Mesothelial cell of epicardium (in vitro differentiated cells): Measurements from ENCODE around the gene PLXDC2. TPM values are rescaled to one million over a fixed set of nuclear protein-coding genes. Genes with fewer than 3 reads are reported as not detected.

Experiments used
- DNase-seq, 2 experiments: peaks; one replicate each; pipeline ENCODE4 v3.0.0; 2021; ENCODE audit warnings: low spot score in 2 of 2; ENCODE audit not compliant: unreplicated experiment in 2 of 2
- H3K27ac Mint-ChIP-seq: 2 replicates; pipeline ENCODE4 v1.8.0; 2021; ENCODE audit warnings: mixed read lengths
- H3K27me3 Mint-ChIP-seq: 2 replicates; pipeline ENCODE4 v1.8.0; 2021; ENCODE audit warnings: low read depth, mixed read lengths
- H3K36me3 Mint-ChIP-seq: 2 replicates; pipeline ENCODE4 v1.8.0; 2021; ENCODE audit warnings: mixed read lengths
- H3K4me1 Mint-ChIP-seq: 2 replicates; pipeline ENCODE4 v1.8.0; 2021; ENCODE audit warnings: mixed read lengths
- H3K4me3 Mint-ChIP-seq: 2 replicates; pipeline ENCODE4 v1.8.0; 2021; ENCODE audit warnings: mild to moderate bottlenecking, moderate library complexity, mixed read lengths
- H3K9me3 Mint-ChIP-seq: 2 replicates; pipeline ENCODE4 v1.8.0; 2021; ENCODE audit warnings: mixed read lengths
- CTCF ChIP-seq: fragments of 200-600 bp; sonication (generic); IDR thresholded peaks from one replicate; pipeline ENCODE4 v1.5.0; 2021; ENCODE audit warnings: antibody characterized with exemption; ENCODE audit not compliant: unreplicated experiment
- total RNA-seq: library from RNA; stranded (reverse); gene quantifications from 3 replicates; pipeline ENCODE4 v1.2.1, GENCODE V29; 2021

PLXDC2 gene
- total RNA-seq, 1 donor from 2014 or later: 60.0 TPM

- Mint-ChIP-seq H3K4me1 (no peaks in the 10 kb centered on the region), H3K27ac (no peak overlapping the region), H3K4me3 (no peak overlapping the region), H3K9me3 (peaks cover 12% of the 10 kb centered on the region), H3K27me3 (no peaks in the 10 kb centered on the region), H3K36me3 (peaks cover 11% of the 10 kb centered on the region)
- DNase-seq: no peak
- TF ChIP-seq CTCF: no peak
Measured at GRCh38 chr10:19977097-19977521, 160.9 kb downstream of the PLXDC2 start.

GRCh38 chr10:19979628-19980027, 163.4 kb downstream of the PLXDC2 start:
- no peak overlapping the region for H3K4me3 Mint-ChIP-seq
- H3K9me3 Mint-ChIP-seq: peaks cover 12% of the 10 kb centered on the region
- DNase-seq: no peak
- TF ChIP-seq CTCF: no peak
- H3K27ac Mint-ChIP-seq: no peak overlapping the region
- peaks cover 11% of the 10 kb centered on the region for H3K36me3 Mint-ChIP-seq
- H3K27me3 Mint-ChIP-seq: no peaks in the 10 kb centered on the region
- H3K4me1 Mint-ChIP-seq: peaks cover 4% of the 10 kb centered on the region

DNA sequence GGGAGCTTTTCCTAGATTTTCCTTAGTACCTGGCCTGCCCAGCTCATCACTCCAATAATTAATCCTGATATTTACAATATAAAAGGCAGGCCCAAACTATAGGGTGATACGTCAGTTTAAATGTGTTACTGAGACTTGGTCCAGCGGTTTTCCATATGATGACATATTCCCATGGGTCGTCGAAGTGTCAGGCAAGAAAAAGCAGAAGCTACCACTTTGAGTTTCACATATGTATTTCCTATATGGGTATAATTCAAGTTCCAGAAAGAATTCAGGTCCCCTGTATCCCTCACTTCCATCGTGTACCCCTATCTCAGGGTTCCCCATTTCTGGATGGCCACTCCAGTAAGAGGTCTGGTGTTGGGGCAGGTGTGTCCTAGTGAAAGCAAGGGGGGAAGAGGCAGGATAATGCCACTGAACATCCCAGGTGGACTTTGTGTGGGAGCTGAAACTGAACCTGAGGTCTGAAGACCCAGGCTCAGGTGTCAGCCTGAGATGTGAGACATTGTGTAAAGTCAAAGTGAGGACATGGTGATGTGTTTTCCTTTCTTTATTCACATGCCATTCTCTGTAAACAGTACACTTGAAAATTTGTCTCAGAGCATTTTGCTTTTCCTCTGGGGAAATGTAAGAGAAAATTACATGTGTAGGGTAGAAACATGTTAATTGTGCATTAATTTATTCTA, 167.8 kb downstream of the PLXDC2 start:
- H3K27me3 Mint-ChIP-seq: no peaks in the 10 kb centered on the region
- no peak overlapping the region for H3K4me3 Mint-ChIP-seq
- H3K36me3 Mint-ChIP-seq: no peaks in the 10 kb centered on the region
- H3K27ac Mint-ChIP-seq: peak overlapping the region; percentile 34
- TF ChIP-seq CTCF: no peak
- H3K9me3 Mint-ChIP-seq: no peaks in the 10 kb centered on the region
- DNase-seq: no peak
- H3K4me1 Mint-ChIP-seq: peaks cover 20% of the 10 kb centered on the region

GRCh38 chr10:19985745-19986144, 169.5 kb downstream of the PLXDC2 start:
- no peak overlapping the region for H3K4me3 Mint-ChIP-seq
- H3K27ac Mint-ChIP-seq: no peak overlapping the region
- no peaks in the 10 kb centered on the region for H3K27me3 Mint-ChIP-seq
- peaks cover 20% of the 10 kb centered on the region for H3K4me1 Mint-ChIP-seq
- TF ChIP-seq CTCF: no peak
- no peaks in the 10 kb centered on the region for H3K36me3 Mint-ChIP-seq
- DNase-seq: no peak
- H3K9me3 Mint-ChIP-seq: no peaks in the 10 kb centered on the region

- TF ChIP-seq CTCF: no peak
- Mint-ChIP-seq H3K36me3 (no peaks in the 10 kb centered on the region), H3K27ac (peak overlapping the region; percentile 31), H3K9me3 (no peaks in the 10 kb centered on the region), H3K4me3 (no peak overlapping the region), H3K4me1 (peaks cover 20% of the 10 kb centered on the region), H3K27me3 (no peaks in the 10 kb centered on the region)
- DNase-seq: no peak
Measured at GRCh38 chr10:19986591-19986990, 170.4 kb downstream of the PLXDC2 start.
